HepG2 (cell line): ENCODE results near the gene DPP7. TPM values are rescaled to one million over a fixed set of nuclear protein-coding genes. Genes with fewer than 3 reads are reported as not detected.

Source experiments
- ARID2 ChIP-seq: sonication (generic); formaldehyde crosslinking; IDR thresholded peaks from 2 replicates; pipeline ENCODE4 v1.8.1; 2022; ENCODE audit warnings: mild to moderate bottlenecking, missing genetic modification reagents, borderline replicate concordance
- FIP1L1 ChIP-seq: fragments of 200-400 bp; formaldehyde crosslinking; IDR thresholded peaks from 2 replicates; pipeline ENCODE4 v1.6.1; 2018; ENCODE audit warnings: low read depth, mild to moderate bottlenecking, low read length, moderate library complexity, borderline replicate concordance; ENCODE audit not compliant: insufficient read depth
- MAZ ChIP-seq, 2 experiments: sonication (generic) in 1 of 2; formaldehyde crosslinking in 1 of 2; IDR thresholded peaks; 2 replicates each; pipeline versions ENCODE4 v1.5.0 to v1.6.1; 2012 to 2020; ENCODE audit warnings: low read depth in 2 of 2, mild to moderate bottlenecking in 2 of 2, borderline replicate concordance in 1 of 2, improper control_type of control experiment in 1 of 2, low read length in 1 of 2, missing genetic modification reagents in 1 of 2, moderate library complexity in 1 of 2
- POGZ ChIP-seq: sonication (generic); formaldehyde crosslinking; IDR thresholded peaks from 2 replicates; pipeline ENCODE4 v1.4.0; 2020; ENCODE audit warnings: mild to moderate bottlenecking, missing genetic modification reagents
- RFX1 ChIP-seq: fragments of 450-650 bp; IDR thresholded peaks from 2 replicates; pipeline ENCODE4 v1.6.1; 2017
- SMYD3 ChIP-seq: sonication (generic); formaldehyde crosslinking; IDR thresholded peaks from 2 replicates; pipeline ENCODE4 v1.8.1; 2023; ENCODE audit warnings: mild to moderate bottlenecking, missing genetic modification reagents
- ZNF143 ChIP-seq: sonication (generic); formaldehyde crosslinking; IDR thresholded peaks from 2 replicates; pipeline ENCODE4 v1.4.0; 2020; ENCODE audit warnings: missing genetic modification reagents
- ZNF652 ChIP-seq: IDR thresholded peaks from 2 replicates; pipeline ENCODE4 v1.6.1; 2016; ENCODE audit warnings: low read depth, borderline replicate concordance
- ZNF713 ChIP-seq: sonication (generic); formaldehyde crosslinking; IDR thresholded peaks from 2 replicates; pipeline ENCODE4 v1.4.0; 2020; ENCODE audit warnings: mild to moderate bottlenecking, missing genetic modification reagents
- polyA plus RNA-seq, 8 experiments: library from polyadenylated mRNA; depleted of rRNA in 3 of 8; stranded (reverse) in 7 of 8; unstranded in 1 of 8; fragments of >200 nt; fragmentation: Illumina TruSeq in 4 of 8; extraction: Trizol in 4 of 8; gene quantifications; 2 replicates each; pipeline versions ENCODE4 v1.2.1 to v1.2.3, GENCODE V29; 2011 to 2016; ENCODE audit warnings: low read depth in 4 of 8, missing spikeins in 1 of 8, mixed read lengths in 1 of 8; ENCODE audit not compliant: insufficient read depth in 1 of 8
- total RNA-seq, 5 experiments: library from RNA; depleted of rRNA; stranded (reverse); fragments of >200 nt; fragmentation: Illumina TruSeq; extraction: Trizol; gene quantifications; 2 replicates each; pipeline ENCODE4 v1.2.3, GENCODE V29; 2016; ENCODE audit warnings: low read depth in 1 of 5
- TF ChIP-seq, protein P1 (sequence below): fragments of 450-650 bp; IDR thresholded peaks from 2 replicates; pipeline ENCODE4 v1.6.1; 2016
- TF ChIP-seq, protein P2 (sequence below): sonication (generic); formaldehyde crosslinking; IDR thresholded peaks from 2 replicates; pipeline ENCODE4 v1.4.0; 2020; ENCODE audit warnings: missing genetic modification reagents
- TF ChIP-seq, protein P3 (sequence below): sonication (generic); formaldehyde crosslinking; IDR thresholded peaks from 2 replicates; pipeline ENCODE4 v1.9.0; 2021; ENCODE audit warnings: missing genetic modification reagents, borderline replicate concordance
- TF ChIP-seq, protein P4 (sequence below): IDR thresholded peaks from 2 replicates; pipeline ENCODE4 v1.6.1; 2012; ENCODE audit warnings: inconsistent platforms
- TF ChIP-seq, protein P5 (sequence below): sonication (generic); formaldehyde crosslinking; IDR thresholded peaks from 2 replicates; pipeline ENCODE4 v1.9.0; 2022; ENCODE audit warnings: missing genetic modification reagents, mild to moderate bottlenecking, borderline replicate concordance
- TF ChIP-seq, protein P6 (sequence below): sonication (generic); formaldehyde crosslinking; IDR thresholded peaks from 2 replicates; pipeline ENCODE4 v1.4.0; 2020; ENCODE audit warnings: missing genetic modification reagents
- TF ChIP-seq, protein P7 (sequence below): sonication (generic); formaldehyde crosslinking; conservative IDR thresholded peaks from 2 replicates; pipeline ENCODE4 v1.8.1; 2023; ENCODE audit warnings: missing genetic modification reagents

DPP7 gene
- total and polyA plus RNA-seq, 2 of the 13 experiments (the other 11 are each of a cell fraction or from before 2014, with no cell fraction given) = 1.2 to 4.5 TPM

DNA sequence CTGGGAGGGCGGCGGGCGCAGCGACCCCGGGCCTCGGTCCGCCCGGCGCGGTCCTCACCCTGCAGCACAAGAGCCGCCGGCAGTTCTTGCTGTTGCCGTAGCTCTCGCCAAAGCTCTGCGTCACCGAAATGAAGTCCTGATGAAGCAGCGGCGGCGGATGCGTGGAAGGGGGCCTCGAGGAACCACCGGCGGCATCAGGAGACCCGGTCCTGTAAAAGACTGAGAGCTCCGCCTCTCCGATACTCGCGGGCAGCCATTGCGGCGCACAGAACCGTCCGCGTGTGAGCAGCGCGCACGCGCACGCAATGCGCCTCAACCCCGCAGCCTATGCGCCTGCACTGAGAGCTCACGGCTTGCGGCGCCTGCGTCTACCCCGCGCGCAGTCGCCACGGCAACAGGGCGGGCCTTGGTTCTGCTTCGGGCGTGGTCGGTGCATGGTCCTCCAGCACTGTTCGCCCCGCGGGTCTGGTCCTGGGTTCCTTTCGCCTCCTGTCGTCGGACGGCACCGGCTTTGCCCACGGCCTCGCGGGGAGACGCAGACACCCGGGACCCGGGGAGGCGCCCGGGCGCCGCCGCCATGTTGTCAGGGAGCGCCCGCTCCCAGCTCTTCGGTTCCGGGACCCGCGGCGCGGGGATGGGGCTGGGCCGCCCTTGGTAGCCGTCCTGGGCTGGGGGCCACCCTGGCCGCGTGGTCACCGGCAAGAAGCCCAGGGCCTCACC is 15.1 kb upstream of the DPP7 start (continued):
- TF ChIP-seq, protein P1, sequence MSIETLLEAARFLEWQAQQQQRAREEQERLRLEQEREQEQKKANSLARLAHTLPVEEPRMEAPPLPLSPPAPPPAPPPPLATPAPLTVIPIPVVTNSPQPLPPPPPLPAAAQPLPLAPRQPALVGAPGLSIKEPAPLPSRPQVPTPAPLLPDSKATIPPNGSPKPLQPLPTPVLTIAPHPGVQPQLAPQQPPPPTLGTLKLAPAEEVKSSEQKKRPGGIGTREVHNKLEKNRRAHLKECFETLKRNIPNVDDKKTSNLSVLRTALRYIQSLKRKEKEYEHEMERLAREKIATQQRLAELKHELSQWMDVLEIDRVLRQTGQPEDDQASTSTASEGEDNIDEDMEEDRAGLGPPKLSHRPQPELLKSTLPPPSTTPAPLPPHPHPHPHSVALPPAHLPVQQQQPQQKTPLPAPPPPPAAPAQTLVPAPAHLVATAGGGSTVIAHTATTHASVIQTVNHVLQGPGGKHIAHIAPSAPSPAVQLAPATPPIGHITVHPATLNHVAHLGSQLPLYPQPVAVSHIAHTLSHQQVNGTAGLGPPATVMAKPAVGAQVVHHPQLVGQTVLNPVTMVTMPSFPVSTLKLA = peak; percentile 63; the same call in 1 of the 2 replicates
- TF ChIP-seq SMYD3 (0 out of 2 replicates have a peak, but pooled peaks have one; percentile 36), ZNF143 (CRISPR knock-in tag) (no peak; the same call in 1 of the 2 replicates), POGZ (CRISPR knock-in tag) (0 out of 2 replicates have a peak, but pooled peaks have one; percentile 19), ZNF652 (CRISPR knock-in tag) (no peak), RFX1 (peak; percentile 98), ARID2 (CRISPR knock-in tag) (0 out of 2 replicates have a peak, but pooled peaks have one; percentile 75), FIP1L1 (no peak), ZNF713 (CRISPR knock-in tag) (no peak; the same call in 1 of the 2 replicates), MAZ (IDR thresholded peaks at IDR 0.05; ENCODE audit: borderline replicate concordance, low read depth, low read length) (no peak), MAZ (CRISPR knock-in tag; IDR thresholded peaks at IDR 0.05; ENCODE audit: low read depth) (no peak; the same call in 1 of the 2 replicates)
- TF ChIP-seq, protein P2, sequence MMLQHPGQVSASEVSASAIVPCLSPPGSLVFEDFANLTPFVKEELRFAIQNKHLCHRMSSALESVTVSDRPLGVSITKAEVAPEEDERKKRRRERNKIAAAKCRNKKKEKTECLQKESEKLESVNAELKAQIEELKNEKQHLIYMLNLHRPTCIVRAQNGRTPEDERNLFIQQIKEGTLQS (CRISPR knock-in tag) = no peak
- TF ChIP-seq, protein P3, sequence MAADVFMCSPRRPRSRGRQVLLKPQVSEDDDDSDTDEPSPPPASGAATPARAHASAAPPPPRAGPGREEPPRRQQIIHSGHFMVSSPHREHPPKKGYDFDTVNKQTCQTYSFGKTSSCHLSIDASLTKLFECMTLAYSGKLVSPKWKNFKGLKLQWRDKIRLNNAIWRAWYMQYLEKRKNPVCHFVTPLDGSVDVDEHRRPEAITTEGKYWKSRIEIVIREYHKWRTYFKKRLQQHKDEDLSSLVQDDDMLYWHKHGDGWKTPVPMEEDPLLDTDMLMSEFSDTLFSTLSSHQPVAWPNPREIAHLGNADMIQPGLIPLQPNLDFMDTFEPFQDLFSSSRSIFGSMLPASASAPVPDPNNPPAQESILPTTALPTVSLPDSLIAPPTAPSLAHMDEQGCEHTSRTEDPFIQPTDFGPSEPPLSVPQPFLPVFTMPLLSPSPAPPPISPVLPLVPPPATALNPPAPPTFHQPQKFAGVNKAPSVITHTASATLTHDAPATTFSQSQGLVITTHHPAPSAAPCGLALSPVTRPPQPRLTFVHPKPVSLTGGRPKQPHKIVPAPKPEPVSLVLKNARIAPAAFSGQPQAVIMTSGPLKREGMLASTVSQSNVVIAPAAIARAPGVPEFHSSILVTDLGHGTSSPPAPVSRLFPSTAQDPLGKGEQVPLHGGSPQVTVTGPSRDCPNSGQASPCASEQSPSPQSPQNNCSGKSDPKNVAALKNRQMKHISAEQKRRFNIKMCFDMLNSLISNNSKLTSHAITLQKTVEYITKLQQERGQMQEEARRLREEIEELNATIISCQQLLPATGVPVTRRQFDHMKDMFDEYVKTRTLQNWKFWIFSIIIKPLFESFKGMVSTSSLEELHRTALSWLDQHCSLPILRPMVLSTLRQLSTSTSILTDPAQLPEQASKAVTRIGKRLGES = no peak
- TF ChIP-seq, protein P4, sequence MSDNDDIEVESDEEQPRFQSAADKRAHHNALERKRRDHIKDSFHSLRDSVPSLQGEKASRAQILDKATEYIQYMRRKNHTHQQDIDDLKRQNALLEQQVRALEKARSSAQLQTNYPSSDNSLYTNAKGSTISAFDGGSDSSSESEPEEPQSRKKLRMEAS = peak; percentile 83
- TF ChIP-seq, protein P5, sequence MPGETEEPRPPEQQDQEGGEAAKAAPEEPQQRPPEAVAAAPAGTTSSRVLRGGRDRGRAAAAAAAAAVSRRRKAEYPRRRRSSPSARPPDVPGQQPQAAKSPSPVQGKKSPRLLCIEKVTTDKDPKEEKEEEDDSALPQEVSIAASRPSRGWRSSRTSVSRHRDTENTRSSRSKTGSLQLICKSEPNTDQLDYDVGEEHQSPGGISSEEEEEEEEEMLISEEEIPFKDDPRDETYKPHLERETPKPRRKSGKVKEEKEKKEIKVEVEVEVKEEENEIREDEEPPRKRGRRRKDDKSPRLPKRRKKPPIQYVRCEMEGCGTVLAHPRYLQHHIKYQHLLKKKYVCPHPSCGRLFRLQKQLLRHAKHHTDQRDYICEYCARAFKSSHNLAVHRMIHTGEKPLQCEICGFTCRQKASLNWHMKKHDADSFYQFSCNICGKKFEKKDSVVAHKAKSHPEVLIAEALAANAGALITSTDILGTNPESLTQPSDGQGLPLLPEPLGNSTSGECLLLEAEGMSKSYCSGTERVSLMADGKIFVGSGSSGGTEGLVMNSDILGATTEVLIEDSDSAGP (CRISPR knock-in tag) = peak; percentile 47; the same call in 1 of the 2 replicates
- TF ChIP-seq, protein P6, sequence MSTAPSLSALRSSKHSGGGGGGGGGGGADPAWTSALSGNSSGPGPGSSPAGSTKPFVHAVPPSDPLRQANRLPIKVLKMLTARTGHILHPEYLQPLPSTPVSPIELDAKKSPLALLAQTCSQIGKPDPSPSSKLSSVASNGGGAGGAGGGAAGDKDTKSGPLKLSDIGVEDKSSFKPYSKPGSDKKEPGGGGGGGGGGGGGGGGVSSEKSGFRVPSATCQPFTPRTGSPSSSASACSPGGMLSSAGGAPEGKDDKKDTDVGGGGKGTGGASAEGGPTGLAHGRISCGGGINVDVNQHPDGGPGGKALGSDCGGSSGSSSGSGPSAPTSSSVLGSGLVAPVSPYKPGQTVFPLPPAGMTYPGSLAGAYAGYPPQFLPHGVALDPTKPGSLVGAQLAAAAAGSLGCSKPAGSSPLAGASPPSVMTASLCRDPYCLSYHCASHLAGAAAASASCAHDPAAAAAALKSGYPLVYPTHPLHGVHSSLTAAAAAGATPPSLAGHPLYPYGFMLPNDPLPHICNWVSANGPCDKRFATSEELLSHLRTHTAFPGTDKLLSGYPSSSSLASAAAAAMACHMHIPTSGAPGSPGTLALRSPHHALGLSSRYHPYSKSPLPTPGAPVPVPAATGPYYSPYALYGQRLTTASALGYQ (CRISPR knock-in tag) = no peak; the same call in 1 of the 2 replicates
- TF ChIP-seq, protein P7, sequence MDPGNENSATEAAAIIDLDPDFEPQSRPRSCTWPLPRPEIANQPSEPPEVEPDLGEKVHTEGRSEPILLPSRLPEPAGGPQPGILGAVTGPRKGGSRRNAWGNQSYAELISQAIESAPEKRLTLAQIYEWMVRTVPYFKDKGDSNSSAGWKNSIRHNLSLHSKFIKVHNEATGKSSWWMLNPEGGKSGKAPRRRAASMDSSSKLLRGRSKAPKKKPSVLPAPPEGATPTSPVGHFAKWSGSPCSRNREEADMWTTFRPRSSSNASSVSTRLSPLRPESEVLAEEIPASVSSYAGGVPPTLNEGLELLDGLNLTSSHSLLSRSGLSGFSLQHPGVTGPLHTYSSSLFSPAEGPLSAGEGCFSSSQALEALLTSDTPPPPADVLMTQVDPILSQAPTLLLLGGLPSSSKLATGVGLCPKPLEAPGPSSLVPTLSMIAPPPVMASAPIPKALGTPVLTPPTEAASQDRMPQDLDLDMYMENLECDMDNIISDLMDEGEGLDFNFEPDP (CRISPR knock-in tag) = no peak
